HG02870 (cell line): ENCODE data around the gene REPIN1.
A peak's percentile ranks its signal among the peaks of the same experiment; 100 is the strongest.

Source experiments
- ATAC-seq: cut with Tn5 transposase; IDR thresholded peaks from one replicate; pipeline ENCODE4 v1.9.1; 2021; ENCODE audit warnings: mild to moderate bottlenecking, moderate library complexity; ENCODE audit not compliant: unreplicated experiment

The REPIN1 gene

DNA sequence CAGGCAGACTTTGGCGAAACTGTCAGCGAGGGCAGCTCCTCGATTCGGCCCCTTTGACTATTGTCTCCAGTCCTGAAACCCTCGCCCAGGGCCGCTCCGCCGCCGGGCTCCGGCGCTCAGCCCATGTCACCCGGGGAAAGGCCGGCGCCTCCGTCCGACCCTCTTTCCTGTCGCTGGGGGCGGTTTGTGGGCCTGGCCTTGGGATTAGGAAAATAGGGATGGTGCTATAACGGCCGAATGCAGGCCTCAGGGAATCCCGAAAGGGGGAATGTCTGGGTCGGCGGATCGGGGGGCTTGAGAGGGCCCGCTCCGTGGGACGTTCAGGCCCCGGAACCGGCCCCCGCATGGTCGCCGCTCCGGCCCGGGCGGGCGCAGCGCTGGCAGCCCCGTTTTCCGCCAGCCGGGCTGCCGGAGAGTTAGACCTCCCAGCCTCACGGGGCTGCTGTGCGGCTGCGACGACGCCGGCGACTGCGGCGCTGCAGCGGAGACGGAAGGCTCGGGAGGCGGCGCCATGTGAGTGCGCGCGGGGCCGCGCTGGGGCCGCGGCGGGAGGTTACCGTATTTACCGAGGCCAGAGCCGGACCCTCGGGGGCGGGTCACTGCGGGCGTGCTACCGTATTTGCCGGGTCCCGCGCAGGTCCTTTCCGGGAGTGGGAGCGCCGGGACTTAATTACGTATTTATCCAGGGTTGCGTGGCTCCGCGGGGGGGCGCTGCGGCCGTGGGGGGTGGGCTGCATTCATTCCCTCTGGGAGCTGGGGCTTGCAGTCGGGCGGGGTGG, 36.4 kb downstream of the REPIN1 start:
- peak; percentile 47 for ATAC-seq

DNA sequence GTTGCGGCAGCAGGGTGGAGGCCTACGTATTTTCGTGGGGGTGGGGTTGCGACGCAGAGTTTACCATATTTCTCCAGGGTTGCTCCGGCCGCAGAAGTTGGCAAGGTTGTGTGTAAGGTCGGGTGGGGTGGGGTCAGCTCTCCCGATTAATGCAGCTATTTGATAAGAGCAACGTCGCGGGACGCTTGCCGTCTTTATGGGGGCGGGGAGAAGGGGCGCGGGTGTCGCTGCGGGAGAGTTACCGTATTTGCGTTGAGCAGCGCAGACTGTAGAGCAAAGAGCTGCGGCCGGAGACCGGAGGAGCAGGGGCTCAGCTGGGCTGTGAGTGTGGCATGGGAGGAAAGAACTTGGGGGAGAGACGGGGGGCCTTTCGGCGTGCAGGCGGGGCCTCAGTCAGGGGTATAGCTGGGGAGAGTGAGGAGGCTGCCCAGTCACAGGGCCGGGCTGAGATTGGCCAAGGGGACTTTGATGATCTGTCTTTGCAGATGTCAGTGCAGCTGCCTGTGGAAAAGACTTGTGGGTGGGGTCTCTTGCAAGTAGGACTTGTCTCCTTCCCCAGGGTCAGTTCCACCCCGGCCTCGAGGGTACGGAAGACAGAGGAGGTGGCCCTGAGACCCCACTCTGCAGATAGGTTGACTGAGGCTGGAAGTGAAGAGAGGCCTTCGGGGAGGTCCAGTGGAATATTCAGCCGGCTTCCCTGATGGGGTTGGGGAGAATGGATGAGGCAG, 37.1 kb downstream of the REPIN1 start:
- ATAC-seq, result no peak

DNA sequence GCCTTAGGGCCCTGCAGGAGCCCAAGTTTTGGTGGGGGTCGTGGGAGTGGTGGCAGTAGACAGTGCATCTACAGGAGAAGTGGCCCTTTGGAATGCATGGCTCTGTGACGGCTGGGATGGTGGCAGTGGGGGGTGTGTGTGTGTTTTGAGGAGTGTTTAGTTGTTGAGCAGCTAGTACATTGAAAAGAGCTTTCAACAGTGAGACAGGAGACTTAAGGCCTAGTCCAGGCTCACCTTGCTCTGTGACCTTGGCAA, 37.6 kb downstream of the REPIN1 start:
- no peak for ATAC-seq

DNA sequence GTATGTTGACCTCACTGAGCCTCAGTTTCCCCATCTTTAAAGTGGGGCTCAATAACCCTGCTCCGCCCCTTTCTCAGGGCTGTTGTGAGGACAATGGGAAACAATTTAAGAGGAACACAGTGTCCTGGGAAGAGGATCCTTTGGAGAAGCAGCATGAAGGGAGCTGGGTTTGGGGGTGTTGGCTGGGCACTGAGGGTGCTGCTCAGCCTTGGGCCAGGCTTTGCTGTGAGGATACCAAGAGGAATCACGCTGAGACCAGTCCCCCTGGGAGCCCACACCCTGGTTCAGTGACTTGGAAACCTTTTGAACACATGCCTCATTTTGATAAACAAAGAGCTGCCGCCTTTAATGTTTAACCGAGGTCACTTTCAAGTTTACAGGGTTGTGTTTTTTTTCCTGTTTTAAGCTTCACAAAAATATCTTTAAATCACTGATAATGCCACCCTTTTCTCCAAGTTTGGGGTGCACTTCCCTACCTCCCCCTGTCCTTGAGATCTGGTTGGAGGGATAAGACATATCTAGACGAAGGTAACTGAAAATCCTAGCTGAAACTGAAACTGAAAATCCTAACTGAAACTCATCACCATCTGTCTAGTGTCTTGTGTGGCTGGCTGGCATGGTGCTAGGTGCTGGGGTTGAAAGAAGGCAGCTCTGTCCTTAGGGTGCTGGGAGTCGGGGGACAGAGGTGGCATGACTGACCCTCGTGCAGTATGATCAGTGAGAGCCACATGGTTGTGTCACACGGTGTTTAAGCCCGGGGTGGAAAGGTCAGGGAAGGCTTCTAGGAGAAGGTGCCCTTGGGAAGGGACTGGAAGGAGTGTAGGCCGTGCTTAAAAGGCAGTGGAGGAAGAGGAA, 38.2 kb downstream of the REPIN1 start:
- ATAC-seq, result peak; percentile 41

DNA sequence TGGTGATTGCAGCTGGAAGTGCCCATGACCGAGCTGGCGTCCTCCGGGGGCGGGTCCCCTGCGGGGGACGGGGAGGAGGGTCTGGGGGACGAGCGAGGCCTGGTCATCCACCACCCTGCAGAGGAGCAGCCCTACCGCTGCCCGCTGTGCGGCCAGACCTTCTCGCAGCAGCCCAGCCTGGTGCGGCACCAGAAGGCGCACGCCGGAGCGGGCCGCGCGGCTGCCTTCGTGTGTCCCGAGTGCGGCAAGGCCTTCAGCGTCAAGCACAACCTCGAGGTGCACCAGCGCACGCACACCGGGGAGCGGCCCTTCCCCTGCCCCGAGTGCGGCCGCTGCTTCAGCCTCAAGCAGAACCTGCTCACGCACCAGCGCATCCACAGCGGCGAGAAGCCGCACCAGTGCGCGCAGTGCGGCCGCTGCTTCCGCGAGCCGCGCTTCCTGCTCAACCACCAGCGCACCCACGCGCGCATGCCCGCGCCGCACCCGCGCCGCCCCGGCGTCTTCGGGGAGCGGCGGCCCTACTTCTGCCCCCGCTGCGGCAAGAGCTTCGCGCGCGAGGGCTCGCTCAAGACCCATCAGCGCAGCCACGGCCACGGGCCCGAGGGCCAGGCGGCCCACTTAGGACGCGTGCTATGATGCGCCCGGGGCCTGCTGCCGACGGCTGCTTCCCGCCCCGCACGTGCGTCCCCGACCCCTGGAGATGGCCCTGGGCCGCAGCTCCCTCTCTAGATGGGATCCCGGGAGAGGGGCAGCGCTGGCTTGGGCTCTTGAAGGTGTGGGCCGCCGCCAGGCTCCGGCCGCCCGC, 39.2 kb downstream of the REPIN1 start:
- ATAC-seq, result no peak

DNA sequence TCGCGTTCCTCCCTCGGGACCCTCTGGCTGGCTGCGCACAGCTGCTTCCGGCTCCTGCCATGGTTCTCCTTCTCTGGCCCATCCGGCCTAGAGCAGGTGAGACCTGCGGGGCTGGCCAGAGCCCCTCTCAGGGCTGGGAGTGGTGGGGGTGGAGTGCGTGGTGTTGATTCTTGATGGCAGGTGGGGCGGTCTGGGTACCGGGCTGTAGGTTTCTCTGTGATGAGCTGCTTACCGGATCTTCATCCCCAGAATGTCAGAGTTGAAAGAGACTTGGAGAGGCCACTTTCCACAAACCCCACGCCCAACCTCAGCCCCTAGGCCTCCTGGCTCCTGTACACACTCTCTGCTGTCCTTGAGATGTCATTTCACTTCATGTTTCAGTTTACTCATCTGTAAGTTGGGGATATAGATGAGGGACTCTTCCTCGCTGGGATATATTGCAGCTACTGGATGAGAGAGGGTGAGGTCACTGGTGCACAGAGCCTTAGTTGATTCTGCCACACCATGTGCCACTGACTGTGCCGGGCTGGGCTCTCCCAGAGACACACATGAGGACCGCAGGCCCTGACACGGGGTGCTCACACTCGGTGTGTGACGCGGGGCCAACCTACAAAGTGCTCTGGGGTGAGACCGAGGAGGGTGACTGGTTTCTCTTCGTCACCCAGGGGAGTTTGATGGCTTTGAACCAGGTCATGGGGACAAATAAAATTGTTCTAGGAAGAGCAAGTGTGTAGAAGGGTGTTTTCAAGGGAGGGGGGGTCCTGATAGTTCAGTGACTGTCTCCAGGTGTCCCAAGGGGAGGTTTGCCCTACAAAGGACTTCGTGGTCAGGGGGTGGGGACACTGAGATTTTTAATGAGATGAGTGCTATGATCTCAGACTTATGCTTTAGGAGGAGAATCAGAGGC, 40.0 kb downstream of the REPIN1 start:
- no peak for ATAC-seq

DNA sequence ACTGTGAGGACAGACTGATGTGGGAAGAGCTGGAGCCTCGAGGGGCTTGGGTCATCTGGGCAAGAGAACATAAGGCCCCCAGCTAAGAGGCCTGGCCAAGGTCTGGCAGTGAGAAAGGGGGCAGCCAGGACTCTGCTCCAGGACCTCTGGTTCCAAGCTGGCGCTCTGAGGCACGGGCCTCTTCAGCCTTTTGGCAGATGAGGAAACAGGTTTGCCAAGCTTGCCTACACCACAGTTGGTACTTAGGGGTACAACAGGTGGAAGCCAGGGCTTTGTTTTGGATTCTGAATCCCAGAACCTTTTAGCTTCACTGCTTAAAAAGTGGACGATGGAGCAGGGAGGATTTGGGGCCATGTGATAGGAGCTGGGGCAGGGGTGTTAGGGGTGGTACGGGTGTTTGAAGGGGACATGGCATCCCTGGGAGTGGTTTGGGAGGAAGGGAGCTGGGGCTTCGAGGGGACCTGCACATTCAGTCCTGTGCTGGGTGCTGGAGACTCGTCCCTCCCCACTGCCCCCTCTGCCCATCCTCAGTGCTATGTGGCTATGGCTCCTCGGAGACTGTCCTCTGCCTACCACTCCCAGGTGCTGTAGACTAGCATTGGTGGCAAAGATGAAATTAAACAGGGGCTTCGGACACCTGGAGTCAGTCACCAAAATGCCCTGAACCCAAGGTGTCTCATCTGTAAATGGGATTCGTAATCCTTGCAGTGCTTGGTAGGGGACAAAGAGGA, 40.8 kb downstream of the REPIN1 start:
- ATAC-seq, result no peak

DNA sequence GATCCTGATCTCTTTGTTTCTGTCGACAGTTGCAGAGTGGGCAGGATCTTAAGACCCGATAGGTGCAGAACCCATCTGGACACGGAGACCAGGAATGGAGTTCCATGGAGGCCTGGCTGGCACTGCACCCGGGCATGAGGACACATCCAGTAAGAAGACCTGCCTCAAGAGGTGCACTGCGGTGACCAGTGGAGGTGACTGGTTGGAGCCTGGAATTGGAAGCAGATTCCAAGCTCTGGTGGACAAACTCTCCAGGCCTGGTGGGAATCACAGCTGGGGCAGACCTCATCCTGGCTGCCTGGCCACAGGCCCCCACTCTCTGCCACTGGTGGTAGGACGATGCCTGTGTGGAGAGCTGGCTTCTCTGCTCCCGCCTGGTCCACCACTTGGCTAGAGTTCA, 41.5 kb downstream of the REPIN1 start:
- no peak for ATAC-seq

DNA sequence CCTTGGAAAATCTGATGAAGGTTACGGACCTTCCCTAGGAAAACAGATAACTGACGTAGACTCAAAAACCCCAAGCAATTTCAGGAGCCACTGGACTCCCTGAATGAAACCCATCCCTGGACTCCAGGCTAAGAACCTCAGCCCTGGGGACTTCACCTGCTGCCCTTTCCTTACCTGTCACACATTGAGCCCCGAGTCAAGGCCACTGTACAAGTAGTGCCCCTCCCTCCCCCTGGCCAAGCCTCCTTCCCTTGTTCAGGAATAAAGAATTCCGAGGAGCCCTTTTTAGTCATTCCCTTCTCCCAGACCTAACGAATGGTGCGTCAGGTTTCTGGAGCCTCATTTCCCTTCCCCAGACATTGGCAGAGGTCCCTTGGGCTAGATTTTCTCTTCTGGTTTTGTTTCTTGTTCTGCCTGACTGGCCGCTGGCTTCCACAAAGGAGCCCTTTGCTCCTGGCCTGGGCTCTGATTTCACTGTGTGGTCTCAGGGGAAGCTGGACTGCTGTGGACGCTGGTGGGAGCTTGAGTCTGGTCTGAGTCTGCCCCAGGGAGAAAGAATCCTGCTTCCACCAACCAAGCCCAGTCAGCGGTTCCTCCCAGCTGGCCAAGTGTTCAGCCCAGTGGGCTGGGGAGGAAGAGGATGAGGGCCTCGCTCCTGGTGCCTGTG, 42.2 kb downstream of the REPIN1 start:
- no peak for ATAC-seq

DNA sequence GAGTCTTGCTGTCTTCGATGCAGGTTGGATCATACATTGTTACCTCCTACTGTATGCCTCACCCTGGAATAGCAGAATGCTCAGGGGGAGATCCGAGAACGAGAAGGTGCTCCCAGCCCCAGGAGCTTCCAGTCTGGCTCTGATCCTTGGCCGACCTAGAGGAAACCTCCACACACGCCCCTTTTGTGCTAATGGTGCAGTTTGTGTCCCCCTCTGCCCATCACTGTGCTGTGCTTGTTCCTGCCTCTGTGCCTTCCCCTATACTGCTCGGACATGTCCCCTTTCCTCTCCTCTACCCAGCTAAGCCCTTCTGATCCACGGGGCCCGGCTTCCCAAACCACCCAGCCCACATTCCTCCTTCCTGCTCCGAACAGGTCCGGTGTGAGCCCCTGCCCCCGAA, 43.0 kb downstream of the REPIN1 start:
- ATAC-seq, result no peak

DNA sequence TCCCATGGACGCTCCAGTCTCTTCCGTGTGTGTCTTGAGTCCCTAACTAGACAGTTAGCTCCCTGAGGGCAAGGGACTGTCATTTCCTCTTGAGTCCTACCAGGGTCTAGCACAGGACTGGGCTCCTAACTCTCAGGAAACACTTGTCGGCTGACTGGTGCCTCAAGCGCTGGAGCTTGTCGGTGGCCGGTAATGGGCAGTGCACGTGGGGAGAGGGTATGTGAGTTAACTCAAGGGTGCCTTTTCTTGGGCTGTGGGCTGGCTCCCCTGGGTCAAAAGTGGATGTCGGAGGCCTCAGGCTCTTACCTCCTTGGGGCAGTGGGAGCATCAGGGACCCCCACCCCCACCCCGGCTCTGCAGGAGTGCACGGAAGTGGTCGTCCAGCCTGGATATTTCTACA, 43.4 kb downstream of the REPIN1 start:
- ATAC-seq, result no peak

DNA sequence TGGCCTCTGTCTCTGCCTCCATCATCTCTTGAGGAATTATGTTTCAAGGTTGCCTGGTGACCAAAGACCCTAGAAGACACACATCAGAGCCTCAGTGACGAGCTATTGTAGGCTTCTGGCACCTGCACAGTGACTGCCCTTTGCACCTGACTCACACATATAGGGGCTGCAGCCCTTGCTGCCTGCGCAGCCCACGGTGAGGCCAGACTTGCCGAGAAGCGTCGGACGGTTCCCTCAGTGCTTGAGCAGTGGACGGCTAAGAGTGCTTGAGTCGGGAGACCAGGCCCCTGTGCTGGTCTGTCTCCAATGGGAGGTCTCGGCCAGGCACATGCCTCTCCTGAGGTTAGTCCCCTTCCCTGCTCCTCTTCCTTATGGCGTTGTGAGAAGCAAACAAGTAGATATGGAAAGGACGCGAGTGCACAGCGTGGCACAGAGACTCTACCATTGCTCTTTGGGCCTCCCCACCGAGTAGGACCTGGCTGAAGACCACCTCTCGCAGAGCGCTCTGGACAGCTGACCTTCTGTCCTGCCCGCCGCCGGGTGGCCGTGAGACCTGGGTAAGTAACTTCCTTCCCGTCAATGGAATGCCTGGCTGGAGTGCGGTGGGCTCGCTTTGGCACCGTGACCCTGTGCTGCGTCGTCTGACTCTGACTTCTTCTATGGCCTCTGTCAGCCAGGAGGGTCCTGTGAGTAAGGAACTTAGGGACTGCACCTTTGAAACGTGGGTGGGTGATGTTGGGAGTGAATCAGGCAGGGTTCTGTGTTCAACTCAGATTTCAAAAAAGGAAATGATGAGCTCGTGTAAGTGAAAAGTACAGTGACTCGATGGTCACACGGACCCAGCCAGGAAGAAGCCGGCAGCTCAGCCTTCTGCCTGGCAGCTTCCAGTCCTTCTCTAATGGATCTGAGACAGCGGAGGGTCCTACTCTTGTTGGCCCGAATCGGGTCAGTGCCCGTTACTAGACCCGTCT, 44.2 kb downstream of the REPIN1 start:
- no peak for ATAC-seq

DNA sequence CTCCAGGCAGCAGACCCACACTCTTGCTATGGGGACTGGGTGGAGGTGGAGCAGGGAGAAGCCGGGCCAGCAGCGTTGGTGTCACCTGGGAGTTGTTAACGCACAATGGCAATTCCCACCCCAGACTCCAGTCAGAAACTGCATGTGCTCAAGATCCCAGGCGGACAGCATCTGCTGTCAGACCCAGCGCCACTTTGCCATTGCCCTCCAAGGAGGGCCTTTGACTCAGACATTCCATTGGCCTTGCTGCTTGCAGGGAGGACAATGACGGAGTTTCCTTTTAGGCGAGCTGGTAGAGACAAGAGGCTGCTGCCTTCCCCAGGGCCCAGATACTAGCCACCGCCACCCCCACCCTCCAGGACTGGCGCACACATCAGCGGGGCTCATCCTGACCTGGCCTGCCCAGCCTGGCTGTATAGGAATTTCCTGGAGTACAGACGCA, 45.0 kb downstream of the REPIN1 start:
- no peak for ATAC-seq

DNA sequence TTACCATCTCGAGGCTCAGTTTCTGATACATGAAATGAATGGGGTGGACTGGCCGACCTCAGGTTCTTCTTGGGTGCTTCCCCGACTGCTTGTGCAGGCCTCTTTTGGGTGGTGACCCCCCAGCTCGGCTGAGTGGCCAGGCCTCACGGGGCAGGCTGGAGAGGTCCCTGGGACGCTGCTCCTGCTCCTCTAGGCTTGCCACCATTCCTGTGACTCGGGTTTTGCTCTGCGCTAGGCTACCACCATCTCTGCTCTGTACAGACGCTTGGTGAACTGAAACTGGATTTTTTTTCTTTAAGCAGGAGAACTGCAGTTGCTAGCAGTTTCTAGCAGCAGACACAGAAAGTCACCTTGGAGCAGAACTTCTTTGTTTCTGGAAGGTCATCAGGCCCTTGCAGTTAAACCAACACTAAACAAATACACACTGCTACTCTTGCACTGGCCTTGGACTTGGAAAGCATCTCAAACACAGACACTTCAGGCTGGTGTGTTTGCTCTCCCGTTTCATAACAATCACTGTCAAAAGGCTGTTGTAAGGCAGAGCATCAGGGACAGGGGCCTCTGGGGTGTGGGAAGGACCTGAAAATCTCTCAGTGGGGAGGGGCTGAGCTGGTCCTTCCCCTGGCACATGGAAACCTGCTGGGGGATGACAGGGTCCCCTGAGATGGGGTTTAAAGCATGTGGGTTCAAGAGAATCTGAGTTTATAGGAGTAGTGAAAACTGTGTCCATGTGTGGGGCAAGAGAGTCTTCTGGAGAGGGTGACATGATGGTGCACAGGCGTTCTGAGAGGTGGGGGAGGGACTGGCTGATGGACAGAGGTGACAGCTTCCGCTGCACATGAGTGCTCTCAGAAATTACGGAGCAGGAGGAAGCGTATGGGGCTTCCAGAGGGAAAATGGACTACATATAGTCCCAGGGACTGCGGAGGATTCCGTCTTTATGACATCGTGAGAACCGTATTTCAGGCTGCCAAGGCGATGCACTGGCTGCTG, 46.8 kb downstream of the REPIN1 start:
- ATAC-seq, result no peak

DNA sequence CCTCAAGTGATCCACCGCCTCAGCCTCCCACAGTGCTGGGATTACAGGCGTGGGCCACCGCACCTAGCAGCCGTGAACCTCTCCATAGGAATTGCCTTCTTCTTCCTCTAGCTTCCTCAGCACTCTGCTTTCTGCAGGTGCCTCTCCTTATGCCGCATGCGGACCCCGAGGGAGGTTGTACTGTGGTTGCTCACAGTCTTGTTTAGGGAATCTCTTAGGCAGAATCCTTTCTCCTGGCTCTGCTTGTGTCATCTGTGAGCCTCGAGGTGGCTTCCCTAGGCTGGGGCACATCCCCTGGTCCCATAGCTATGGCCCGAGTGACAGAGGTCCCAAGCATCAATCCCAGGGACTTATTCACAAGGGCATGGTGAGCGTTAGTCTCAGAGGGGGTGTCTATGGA, 48.6 kb downstream of the REPIN1 start:
- no peak for ATAC-seq

DNA sequence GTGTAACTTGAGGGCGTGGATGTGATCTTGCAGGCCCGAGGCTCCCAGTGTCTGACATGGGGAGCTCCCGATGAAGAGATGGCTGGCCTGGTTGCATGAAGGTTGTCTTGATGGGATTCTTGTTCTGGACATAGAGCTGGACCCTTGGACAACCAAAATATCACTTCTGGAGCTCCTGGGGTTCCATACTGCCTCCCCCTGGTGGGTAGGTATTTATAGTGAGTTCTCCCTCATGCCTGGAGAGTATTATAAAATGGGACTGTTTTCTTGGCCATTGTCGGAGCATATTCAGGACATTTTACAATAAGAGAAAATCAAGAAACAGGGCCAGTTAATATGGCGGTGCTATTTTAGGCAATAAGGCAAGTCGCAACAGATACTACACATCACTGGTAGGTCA, 49.2 kb downstream of the REPIN1 start:
- ATAC-seq, result no peak
